Gastrocnemius medialis (tissue), 4 donors: ENCODE measurements around the gene OR10V1.

Experiments
- CTCF ChIP-seq, 5 experiments: fragments of 450-650 bp in 3 of 5; fragments of 200-600 bp in 2 of 5; sonication (generic) in 2 of 5; IDR thresholded peaks in 4 of 5; conservative IDR thresholded peaks in 1 of 5; 1 replicate in 4 of 5; 2 replicates in 1 of 5; pipeline ENCODE4 v1.5.1; 2016 to 2019; ENCODE audit warnings: antibody characterized with exemption in 5 of 5, mild to moderate bottlenecking in 3 of 5, moderate library complexity in 3 of 5
- POLR2A ChIP-seq, 2 donors: fragments of 450-650 bp; IDR thresholded peaks; one replicate each; pipeline ENCODE4 v1.6.1; 2017; ENCODE audit warnings: antibody characterized with exemption in 2 of 2, mild to moderate bottlenecking in 2 of 2, moderate library complexity in 2 of 2

- no peak for TF ChIP-seq CTCF (IDR thresholded peaks at IDR 0.05 in 4 of 5, conservative IDR thresholded peaks at IDR 0.05 in 1 of 5)
- no peak for TF ChIP-seq POLR2A (IDR thresholded peaks at IDR 0.05)
These were observed 46.7 kb downstream of the OR10V1 start for GRCh38 chr11:59666969-59667368.
